Kidney tubule cell (primary cell): ENCODE results near the gene TSEN54.
"Not testable (repeated sequence)": the region's sequence is repeated elsewhere in the genome, so short reads cannot be mapped to it uniquely, and the experiment has no call there.

Experiments
- DNase-seq: peaks from one replicate; pipeline ENCODE4 v3.0.0-alpha.2; 2018; ENCODE audit warnings: low spot score

Gene TSEN54

GRCh38 chr17:75516255-75516618 lies at the start of gene TSEN54:
Gene TSEN54 (plus strand): TSS chr17:75516528. CDS start chr17:75516561, 33 bp downstream.
- peak; percentile 90 for DNase-seq

- DNase-seq, result no peak
Measured at GRCh38 chr17:75468291-75468754, 48.0 kb upstream of the TSEN54 start.

- no peak for DNase-seq
Measured at GRCh38 chr17:75468779-75469373, 47.5 kb upstream of the TSEN54 start.

GRCh38 chr17:75471207-75471606 lies 45.1 kb upstream of the TSEN54 start:
- DNase-seq, result no peak

GRCh38 chr17:75472119-75472518 lies 44.2 kb upstream of the TSEN54 start:
- no peak for DNase-seq

- no peak for DNase-seq
Measured at GRCh38 chr17:75473246-75473645, 43.1 kb upstream of the TSEN54 start.

GRCh38 chr17:75474736-75475135 lies 41.6 kb upstream of the TSEN54 start:
- no peak for DNase-seq

GRCh38 chr17:75475144-75475835 lies 41.0 kb upstream of the TSEN54 start:
- DNase-seq, result peak; percentile 36

- DNase-seq, result no peak
Measured at GRCh38 chr17:75475851-75476250, 40.5 kb upstream of the TSEN54 start.

GRCh38 chr17:75476271-75476671 lies 40.1 kb upstream of the TSEN54 start:
- DNase-seq, result peak; percentile 44

GRCh38 chr17:75476752-75477489 lies 39.4 kb upstream of the TSEN54 start:
- no peak for DNase-seq

GRCh38 chr17:75477490-75477862 lies 38.9 kb upstream of the TSEN54 start:
- DNase-seq, result not testable (repeated sequence)

- no peak for DNase-seq
Measured at GRCh38 chr17:75478508-75478907, 37.8 kb upstream of the TSEN54 start.

- DNase-seq, result no peak
Measured at GRCh38 chr17:75480281-75480680, 36.0 kb upstream of the TSEN54 start.

GRCh38 chr17:75481194-75482068 lies 34.9 kb upstream of the TSEN54 start:
- no peak for DNase-seq

GRCh38 chr17:75482098-75482942 lies 34.0 kb upstream of the TSEN54 start:
- no peak for DNase-seq

GRCh38 chr17:75485688-75486087 lies 30.6 kb upstream of the TSEN54 start:
- DNase-seq, result no peak

GRCh38 chr17:75486151-75486550 lies 30.2 kb upstream of the TSEN54 start:
- no peak for DNase-seq

GRCh38 chr17:75486951-75487350 lies 29.4 kb upstream of the TSEN54 start:
- no peak for DNase-seq

- no peak for DNase-seq
Measured at GRCh38 chr17:75487351-75488070, 28.8 kb upstream of the TSEN54 start.
